Mucosa of descending colon (tissue), 3 donors: Measurements from ENCODE around the gene TRABD2B. TPM values are rescaled to one million over a fixed set of nuclear protein-coding genes. Genes with fewer than 3 reads are reported as not detected.
A peak's percentile ranks its signal among the peaks of the same experiment; 100 is the strongest.

Source experiments
- ATAC-seq: fragments of 200-7000 bp; cut with Tn5 transposase; one replicate; pipeline ENCODE4 v1.9.1; 2020; ENCODE audit warnings: mild to moderate bottlenecking, moderate library complexity
- DNase-seq, 3 donors: peaks; one replicate each; pipeline ENCODE4 v3.0.0-alpha.2; 2020
- H3K36me3 ChIP-seq: fragments of 200-600 bp; one replicate; pipeline ENCODE4 v1.8.0; 2021; ENCODE audit warnings: low read depth, mild to moderate bottlenecking
- H3K4me1 ChIP-seq: fragments of 200-600 bp; one replicate; pipeline ENCODE4 v1.8.0; 2021; ENCODE audit warnings: low read depth, mild to moderate bottlenecking
- H3K4me3 ChIP-seq: fragments of 200-600 bp; one replicate; pipeline ENCODE4 v1.8.0; 2021; ENCODE audit warnings: mild to moderate bottlenecking
- H3K9me3 ChIP-seq: fragments of 200-600 bp; one replicate; pipeline ENCODE4 v1.8.0; 2021; ENCODE audit warnings: mild to moderate bottlenecking
- CTCF ChIP-seq: fragments of 200-600 bp; IDR thresholded peaks from one replicate; pipeline ENCODE4 v1.8.0; 2022; ENCODE audit warnings: antibody characterized with exemption, mild to moderate bottlenecking
- intact Hi-C, 2 donors: fragments of 100-400 bp; cut with DNase I in 1 of 2; cut with micrococcal nuclease in 1 of 2; formaldehyde crosslinking; loops; one replicate each; pipeline versions ENCODE4 v1.11.0 to v1.11.1; 2022; cut with DNase I, micrococcal nuclease
- total RNA-seq, 3 donors: library from RNA; stranded (reverse); fragmentation: NEBNext Ultra II Directional in 2 of 3; extraction: Animal tissue kit (Norgen Biotek cat#: 25700) in 2 of 3; gene quantifications; one replicate each; pipeline versions ENCODE4 v1.2.1 to v1.2.4, GENCODE V29; 2021 to 2023
- donor health status: DM: no; HTN: no; CAD: no; lungs with moderate emphysema.
- donor health status: DM: no; HTN: no; CAD: no.
- donor health status: DM: no; HTN: yes; CAD: no.

Gene TRABD2B
- total RNA-seq, 3 donors from 2014 or later: 0.35 to 2.0 (median 2.0) TPM

DNA sequence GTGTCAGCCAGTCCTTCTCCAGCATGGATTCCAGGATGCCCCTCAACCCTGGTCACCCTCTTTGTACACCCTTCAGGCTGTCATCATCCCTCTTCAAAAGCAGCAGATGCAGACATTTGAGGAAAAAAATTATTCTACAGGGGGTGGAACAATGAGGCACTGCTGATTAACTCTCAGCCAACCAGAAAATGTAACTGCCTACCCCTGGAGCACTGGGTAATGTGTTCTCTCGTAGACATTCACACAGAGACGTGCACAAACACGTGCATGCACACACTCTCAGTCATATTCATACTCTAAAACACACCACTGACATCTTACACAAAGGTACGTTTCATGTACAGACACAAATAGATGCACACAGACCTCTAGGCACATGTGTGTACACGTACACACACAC lies 175.4 kb downstream of the TRABD2B start:
- peaks cover 12% of the 10 kb centered on the region for H3K4me1 ChIP-seq
- H3K4me3 ChIP-seq: no peak overlapping the region
- no peaks in the 10 kb centered on the region for H3K36me3 ChIP-seq
- DNase-seq (peak in 1 of 3 donors; percentile 7), ATAC-seq (no peak)
- H3K9me3 ChIP-seq: no peaks in the 10 kb centered on the region
- TF ChIP-seq CTCF: no peak
- intact Hi-C loops: no loop called here

DNA sequence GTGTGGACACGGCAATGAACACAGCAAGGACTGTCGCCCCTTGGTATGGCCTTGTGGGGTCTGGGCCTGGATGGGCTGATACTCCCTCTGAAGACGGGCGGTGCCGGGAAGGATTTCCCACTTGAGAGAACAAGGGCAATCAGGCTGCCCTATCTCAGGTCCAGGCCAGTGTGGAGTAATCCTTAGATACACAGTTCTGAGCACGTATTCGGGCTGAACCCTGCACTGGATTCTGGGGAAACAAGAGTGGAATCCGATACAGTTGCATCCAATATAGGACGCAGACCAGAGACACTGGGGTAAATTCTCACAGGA lies 177.7 kb downstream of the TRABD2B start:
- Histone ChIP-seq H3K4me1 (peaks cover 6% of the 10 kb centered on the region), H3K36me3 (no peaks in the 10 kb centered on the region), H3K4me3 (no peak overlapping the region), H3K9me3 (no peaks in the 10 kb centered on the region)
- TF ChIP-seq CTCF: no peak
- intact Hi-C loops: no loop called here
- no peak for ATAC-seq
- DNase-seq: peak in 1 of 3 donors; percentile 21

DNA sequence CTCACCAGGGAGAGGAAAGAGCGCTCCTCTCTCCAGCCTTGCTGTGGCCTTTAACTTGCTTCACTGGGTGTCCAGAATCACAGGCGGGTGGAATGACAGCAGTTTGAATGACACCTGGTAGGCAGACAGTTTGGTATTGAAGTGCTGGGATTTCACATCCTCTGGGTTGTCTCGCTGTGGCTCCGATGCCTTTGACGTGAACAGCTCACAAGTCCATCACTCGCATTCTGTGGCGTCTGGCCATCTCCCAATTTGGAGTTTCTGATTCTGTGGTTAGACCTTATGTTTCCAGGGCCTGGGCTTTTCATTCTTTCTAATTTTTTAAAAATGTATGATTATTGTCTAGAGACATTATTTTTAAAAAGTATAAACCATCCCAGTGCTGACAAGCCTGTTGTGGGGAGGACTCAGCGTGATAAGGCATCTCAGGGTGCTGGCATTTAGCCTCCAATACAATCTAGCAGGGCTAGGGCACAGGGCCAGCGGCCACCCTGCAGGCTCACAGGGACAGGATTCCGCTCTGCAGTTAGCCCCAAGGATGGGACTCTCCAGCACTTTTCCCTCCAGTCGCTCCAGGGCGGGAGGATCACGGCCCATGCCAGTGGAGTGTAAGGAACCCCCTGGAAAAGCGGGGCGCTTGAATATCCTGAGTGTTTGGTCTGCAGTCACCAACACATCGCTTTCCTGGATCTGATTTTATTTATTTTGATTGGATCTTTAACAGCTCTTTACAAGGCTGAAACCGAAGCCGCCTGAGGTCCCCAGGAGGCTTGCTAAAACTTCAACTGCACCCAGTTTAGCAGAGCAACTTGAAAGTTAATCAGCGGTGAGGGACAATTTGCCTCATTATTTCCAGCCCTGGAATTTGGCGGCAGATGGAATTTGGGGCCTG lies 178.3 kb downstream of the TRABD2B start:
- Histone ChIP-seq H3K9me3 (no peaks in the 10 kb centered on the region), H3K36me3 (no peaks in the 10 kb centered on the region), H3K4me1 (peaks cover under 1% of the 10 kb centered on the region), H3K4me3 (no peak overlapping the region)
- no peak for TF ChIP-seq CTCF
- DNase-seq (peak in 1 of 3 donors; percentile 33), ATAC-seq (no peak)
- intact Hi-C loops: no loop called here

- DNase-seq: no peak
- no peaks in the 10 kb centered on the region for H3K4me1 ChIP-seq
- H3K4me3 ChIP-seq: no peak overlapping the region
- no peaks in the 10 kb centered on the region for H3K9me3 ChIP-seq
- no peaks in the 10 kb centered on the region for H3K36me3 ChIP-seq
- intact Hi-C loops: no loop called here
- no peak for TF ChIP-seq CTCF
- no peak for ATAC-seq
Observed at GRCh38 chr1:47817861-47818260, 179.3 kb downstream of the TRABD2B start.

DNA sequence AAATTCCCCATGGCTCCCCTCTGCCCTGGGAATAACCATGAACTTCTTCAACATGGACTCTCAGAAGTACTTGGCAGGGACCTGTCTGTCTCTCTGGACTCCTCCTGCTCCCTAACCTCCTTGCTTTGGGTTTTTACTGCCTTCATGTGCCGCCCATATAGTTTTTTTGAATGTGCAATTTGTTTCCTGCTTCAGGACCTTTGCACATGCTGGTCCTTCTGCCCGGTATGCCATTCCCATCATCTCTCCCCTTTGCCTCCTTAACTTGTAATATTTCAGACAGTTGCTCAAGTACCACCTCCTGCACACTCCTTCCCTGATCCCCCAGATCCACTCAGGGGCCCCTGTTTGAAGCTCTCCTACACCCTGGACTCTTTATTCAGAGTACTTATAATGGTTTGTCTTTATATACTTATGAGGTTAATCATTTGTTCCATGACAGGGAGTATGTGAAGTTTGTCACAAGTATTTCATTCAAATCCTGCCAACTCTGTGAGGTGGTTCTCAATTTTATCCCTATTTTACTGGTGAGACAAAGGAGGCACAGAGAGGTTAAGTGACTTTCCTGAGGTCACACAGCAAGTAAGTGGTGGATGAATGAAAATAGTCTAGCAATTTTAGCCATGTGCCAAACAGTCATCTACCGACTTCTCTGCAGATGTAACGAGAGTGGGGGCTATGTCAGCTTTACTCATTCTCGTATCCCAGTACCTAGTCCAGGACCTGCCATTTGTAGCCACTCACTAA lies 180.7 kb downstream of the TRABD2B start:
- intact Hi-C loops: no loop called here
- DNase-seq: no peak
- no peak overlapping the region for H3K4me3 ChIP-seq
- H3K4me1 ChIP-seq: no peaks in the 10 kb centered on the region
- TF ChIP-seq CTCF: no peak
- H3K36me3 ChIP-seq: no peaks in the 10 kb centered on the region
- no peaks in the 10 kb centered on the region for H3K9me3 ChIP-seq
- ATAC-seq: no peak
